Stimulated activated CD4-positive, alpha-beta T cell treated with anti-CD3 and anti-CD28 coated beads, Interleukin-12 subunit alpha, Interleukin-12 subunit beta, amount 100 ng/mL, for 24 hours (primary cell): Measurements from ENCODE around the gene THOC7.

Experiments
- DNase-seq, 2 experiments: peaks; one replicate each; pipeline ENCODE4 v3.0.0-alpha.2; 2020; ENCODE audit warnings: low read depth in 2 of 2

Gene THOC7

GRCh38 chr3:63845215-63845614 is 18.4 kb downstream of the THOC7 start:
- DNase-seq, result no peak

- DNase-seq, result no peak
Measured at GRCh38 chr3:63842127-63842526, 21.5 kb downstream of the THOC7 start.

GRCh38 chr3:63841704-63842103 is 21.9 kb downstream of the THOC7 start:
- no peak for DNase-seq

- no peak for DNase-seq
Measured at GRCh38 chr3:63832395-63832794, 31.2 kb downstream of the THOC7 start.

- no peak for DNase-seq
Measured at GRCh38 chr3:63830526-63830925, 33.1 kb downstream of the THOC7 start.

GRCh38 chr3:63824309-63824708 is 39.3 kb downstream of the THOC7 start:
- DNase-seq, result no peak

- no peak for DNase-seq
Measured at GRCh38 chr3:63819151-63819398, 44.5 kb downstream of the THOC7 start, which contains the start of gene C3orf49. Gene C3orf49, plus strand, starts transcription at chr3:63819299. Its CDS starts 173 bp downstream, at chr3:63819472.

GRCh38 chr3:63818282-63819150 is 45.1 kb downstream of the THOC7 start:
- peak; percentile 16 to 51 for DNase-seq

GRCh38 chr3:63817225-63817624 is 46.4 kb downstream of the THOC7 start:
- no peak for DNase-seq

- DNase-seq, result no peak
Measured at GRCh38 chr3:63814237-63814636, 49.4 kb downstream of the THOC7 start.

GRCh38 chr3:63809607-63810006 is 54.0 kb downstream of the THOC7 start:
- DNase-seq, result no peak

- DNase-seq, result no peak
Measured at GRCh38 chr3:63808633-63809032, 55.0 kb downstream of the THOC7 start.

- DNase-seq, result no peak
Measured at GRCh38 chr3:63807961-63808565, 55.5 kb downstream of the THOC7 start.

GRCh38 chr3:63803911-63804310 is 59.7 kb downstream of the THOC7 start:
- DNase-seq, result no peak

- no peak for DNase-seq
Measured at GRCh38 chr3:63800097-63800496, 63.5 kb downstream of the THOC7 start.

GRCh38 chr3:63798949-63799348 is 64.7 kb downstream of the THOC7 start:
- no peak for DNase-seq

GRCh38 chr3:63798544-63798943 is 65.1 kb downstream of the THOC7 start:
- DNase-seq, result no peak

- no peak for DNase-seq
Measured at GRCh38 chr3:63795438-63795837, 68.2 kb downstream of the THOC7 start.

GRCh38 chr3:63791974-63792373 is 71.6 kb downstream of the THOC7 start:
- DNase-seq, result no peak
